HEK293T (cell line): Measurements from ENCODE around the gene KRTAP10-9.

ENCODE experiments used
- ARNT ChIP-seq: fragments of 450-650 bp; IDR thresholded peaks from 2 replicates; pipeline ENCODE4 v1.6.1; 2017; ENCODE audit warnings: mild to moderate bottlenecking
- FOXA1 ChIP-seq: fragments of 450-650 bp; IDR thresholded peaks from 2 replicates; pipeline ENCODE4 v1.6.1; 2016; ENCODE audit warnings: mild to moderate bottlenecking
- FOXK2 ChIP-seq: fragments of 450-650 bp; IDR thresholded peaks from 2 replicates; pipeline ENCODE4 v1.6.1; 2016; ENCODE audit warnings: mild to moderate bottlenecking
- FOXM1 ChIP-seq: fragments of 450-650 bp; IDR thresholded peaks from 2 replicates; pipeline ENCODE4 v1.6.1; 2017; ENCODE audit warnings: mild to moderate bottlenecking, borderline replicate concordance
- L3MBTL2 ChIP-seq: fragments of 450-650 bp; conservative IDR thresholded peaks from 2 replicates; pipeline ENCODE4 v1.6.1; 2016; ENCODE audit warnings: mild to moderate bottlenecking
- SUZ12 ChIP-seq: fragments of 450-650 bp; IDR thresholded peaks from 2 replicates; pipeline ENCODE4 v1.6.1; 2016; ENCODE audit warnings: mild to moderate bottlenecking

DNA sequence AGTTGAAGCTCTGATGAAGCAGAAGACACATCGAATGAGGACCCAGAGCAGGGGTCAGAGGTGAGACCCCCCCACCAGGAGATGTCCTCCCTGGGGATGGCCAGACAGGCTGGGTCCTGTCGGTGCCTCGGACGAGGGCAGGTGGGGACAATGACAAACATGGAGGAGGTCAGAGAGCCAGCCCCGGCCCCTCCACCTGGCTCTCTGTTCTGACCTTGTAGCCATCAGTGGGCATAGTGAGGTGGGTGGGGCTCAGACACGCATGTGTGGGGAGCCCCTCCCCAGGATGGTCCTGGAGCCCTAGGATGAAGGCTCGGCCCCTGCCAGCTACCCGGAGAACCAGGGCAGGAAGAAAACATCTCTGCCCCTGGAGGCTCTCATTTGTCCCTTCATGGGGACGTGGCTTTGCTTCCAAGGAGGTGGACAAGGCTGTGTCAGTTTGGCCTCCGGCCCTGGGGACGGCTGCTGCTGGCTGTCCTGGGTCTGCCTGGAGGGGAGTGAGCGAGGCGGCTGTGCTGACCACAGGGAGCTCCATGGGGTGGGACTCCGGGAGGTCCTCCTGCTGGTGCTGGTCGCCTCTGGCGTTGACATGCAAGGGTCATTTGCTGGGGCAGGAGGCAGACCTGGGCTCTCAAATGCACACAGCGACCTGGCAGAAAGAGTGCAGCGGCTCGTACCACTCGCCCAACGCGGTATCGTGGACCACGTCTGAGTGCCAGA, 37.1 kb upstream of the KRTAP10-9 start:
- no peak for TF ChIP-seq ARNT
- no peak for TF ChIP-seq L3MBTL2
- TF ChIP-seq FOXM1 = no peak
- TF ChIP-seq SUZ12 = no peak
- no peak for TF ChIP-seq FOXA1
- no peak for TF ChIP-seq FOXK2
